Amygdala (tissue), 56 donors: ENCODE data around the gene AVP.
"Not testable (repeated sequence)": the region's sequence is repeated elsewhere in the genome, so short reads cannot be mapped to it uniquely, and the experiment has no call there.

Experiments used
- DNase-seq, 56 donors: peaks; one replicate each; lab custom pipeline; 2025; lab: John Stamatoyannopoulos, UW

AVP gene, protein sequence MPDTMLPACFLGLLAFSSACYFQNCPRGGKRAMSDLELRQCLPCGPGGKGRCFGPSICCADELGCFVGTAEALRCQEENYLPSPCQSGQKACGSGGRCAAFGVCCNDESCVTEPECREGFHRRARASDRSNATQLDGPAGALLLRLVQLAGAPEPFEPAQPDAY

DNA sequence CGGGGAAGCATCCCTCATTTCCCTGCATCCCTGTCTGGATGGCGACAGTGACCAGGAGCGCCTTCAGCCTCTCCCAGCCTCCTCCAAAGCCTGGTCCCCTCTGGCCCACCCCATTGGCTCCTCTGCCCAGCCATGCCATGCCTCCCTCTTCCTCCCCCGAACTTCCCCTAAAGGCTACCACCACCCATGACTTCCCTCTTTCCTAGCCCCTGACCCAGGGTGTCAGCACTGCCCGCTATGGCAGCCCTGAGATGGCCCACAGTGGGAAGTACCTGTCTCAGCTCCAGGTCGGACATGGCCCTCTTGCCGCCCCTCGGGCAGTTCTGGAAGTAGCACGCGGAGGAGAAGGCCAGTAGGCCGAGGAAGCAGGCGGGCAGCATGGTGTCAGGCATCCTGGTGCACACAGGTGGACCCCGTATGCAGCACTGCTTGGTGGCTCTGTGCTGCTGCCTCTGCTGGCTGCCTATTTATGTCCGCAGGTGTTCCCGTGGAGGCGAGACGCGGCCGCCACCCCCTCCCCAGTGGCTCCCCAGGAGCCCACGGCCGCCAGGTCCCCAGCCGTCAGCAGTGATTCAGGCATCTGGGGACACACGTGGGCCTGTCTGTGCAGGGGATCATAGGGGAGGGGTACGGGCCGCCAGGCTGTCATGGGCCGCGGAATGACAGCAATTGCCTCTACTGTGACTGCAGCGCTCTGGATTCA, at the start of gene AVP:
Gene AVP, minus strand, starts transcription at position 442 of the 703 bp plus-strand sequence. Its CDS starts 50 bp downstream, at position 392.
- no peak for DNase-seq

DNA sequence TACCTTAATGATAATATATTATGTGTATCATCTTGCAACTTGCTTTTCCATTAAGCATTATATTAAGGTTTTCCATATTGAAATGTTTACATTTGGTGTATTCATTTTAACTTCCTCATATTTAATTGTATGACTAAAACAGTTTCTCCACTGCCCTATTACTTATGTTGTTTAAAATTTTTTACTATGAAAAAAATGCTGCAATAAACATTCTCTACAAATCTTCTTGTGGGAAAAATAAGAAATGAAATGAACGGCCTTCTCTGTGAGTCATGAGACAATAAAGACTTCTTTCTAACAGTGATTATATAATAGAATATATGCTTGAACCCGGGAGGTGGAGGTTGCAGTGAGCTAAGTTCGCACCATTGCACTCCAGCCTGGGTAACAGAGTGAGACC, 49.6 kb upstream of the AVP start:
- DNase-seq = no peak

- DNase-seq = no peak
Measured at GRCh38 chr20:3133155-3133554, 48.6 kb upstream of the AVP start.

DNA sequence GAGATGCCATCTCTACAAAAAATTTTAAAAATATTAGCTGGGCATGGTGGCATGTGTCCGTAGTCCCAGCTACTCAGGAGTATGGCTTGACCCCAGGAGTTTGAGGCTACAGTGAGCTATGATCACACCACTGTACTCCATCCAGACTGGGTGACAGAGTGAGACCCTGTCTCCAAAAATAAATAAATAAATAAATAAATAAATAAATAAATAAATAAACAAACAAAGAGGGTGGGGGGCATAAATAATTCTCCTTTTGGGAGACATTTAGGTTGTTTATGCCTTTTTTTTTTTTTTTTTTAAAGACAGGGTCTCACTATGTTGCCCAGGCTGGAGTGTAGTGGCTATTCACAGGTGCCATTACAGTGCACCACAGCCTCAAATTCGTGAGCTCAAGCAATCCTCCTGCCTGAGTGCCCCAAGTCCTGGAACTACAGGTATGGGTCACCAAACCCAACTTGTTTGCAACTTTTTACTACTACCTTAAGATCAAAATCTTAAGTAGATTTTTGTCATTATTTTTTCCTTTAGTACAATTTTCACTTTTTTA, 45.6 kb upstream of the AVP start:
- no peak for DNase-seq

- no peak for DNase-seq
Measured at GRCh38 chr20:3129094-3129493, 44.6 kb upstream of the AVP start.

- DNase-seq = no peak
Measured at GRCh38 chr20:3128275-3128984, 43.9 kb upstream of the AVP start.

DNA sequence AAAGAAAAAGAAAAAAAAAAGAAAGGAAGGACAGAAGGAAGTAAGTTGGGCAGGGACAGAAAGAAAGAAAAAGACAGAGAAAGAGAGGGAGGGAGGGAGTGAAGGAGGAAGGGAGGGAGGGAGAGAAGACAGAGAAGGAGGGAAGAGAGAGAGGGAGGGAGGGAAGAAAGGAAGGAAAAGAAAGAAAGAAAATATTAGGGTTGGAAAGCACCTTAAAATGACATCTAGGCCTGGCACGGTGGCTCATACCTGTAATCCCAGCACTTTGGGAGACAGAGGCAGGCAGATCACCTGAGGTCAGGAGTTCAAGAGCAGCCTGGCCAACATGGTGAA, 42.0 kb upstream of the AVP start:
- no peak for DNase-seq

DNA sequence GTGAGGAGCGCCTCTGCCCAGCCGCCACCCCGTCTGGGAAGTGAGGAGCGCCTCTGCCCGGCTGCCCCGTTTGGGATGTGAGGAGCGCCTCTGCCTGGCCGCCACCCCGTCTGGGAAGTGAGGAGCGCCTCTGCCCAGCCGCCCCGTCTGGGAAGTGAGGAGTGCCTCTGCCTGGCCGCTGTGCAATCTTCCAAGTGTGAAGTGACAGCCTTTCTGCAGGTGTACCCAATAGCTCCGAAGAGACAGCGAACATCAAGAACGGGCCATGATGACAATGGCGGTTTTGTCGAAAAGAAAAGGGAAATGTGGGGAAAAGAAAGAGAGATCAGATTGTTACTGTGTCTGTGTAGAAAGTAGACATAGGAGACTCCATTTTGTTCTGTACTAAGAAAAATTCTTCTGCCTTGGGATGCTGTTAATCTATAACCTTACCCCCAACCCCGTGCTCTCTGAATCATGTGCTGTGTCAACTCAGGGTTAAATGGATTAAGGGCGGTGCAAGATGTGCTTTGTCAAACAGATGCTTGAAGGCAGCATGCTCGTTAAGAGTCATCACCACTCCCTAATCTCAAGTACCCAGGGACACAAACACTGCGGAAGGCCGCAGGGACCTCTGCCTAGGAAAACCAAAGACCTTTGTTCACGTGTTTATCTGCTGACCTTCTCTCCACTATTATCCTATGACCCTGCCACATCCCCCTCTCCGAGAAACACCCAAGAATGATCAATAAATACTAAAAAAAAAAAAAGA, 41.4 kb upstream of the AVP start:
- DNase-seq = not testable (repeated sequence)

DNA sequence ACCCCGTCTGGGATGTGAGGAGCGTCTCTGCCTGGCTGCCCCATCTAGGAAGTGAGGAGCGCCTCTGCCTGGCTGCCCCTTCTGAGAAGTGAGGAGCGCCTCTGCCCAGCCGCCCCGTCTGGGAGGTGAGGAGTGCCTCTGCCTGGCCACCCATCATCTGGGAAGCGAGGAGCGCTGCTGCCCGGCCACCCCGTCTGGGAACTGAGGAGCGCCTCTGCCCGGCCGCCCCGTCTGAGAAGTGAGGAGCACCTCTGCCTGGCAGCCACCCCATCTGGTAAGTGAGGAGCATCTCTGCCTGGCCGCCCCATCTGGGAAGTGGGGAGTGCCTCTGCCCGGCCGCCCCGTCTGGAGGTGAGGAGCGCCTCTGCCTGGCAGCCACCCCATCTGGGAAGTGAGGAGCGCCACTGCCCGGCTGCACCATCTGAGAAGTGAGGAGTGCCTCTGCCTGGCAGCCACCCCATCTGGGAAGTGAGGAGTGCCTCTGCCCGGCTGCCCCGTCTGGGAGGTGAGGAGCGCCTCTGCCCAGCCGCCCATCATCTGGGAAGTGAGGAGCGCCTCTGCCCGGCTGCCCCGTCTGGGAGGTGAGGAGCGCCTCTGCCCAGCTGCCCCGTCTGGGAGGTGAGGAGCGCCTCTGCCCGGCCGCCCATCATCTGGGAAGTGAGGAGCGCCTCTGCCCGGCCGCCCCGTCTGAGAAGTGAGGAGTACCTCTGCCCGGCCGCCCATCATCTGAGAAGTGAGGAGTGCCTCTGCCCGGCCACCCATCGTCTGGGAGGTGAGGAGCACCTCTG, 40.4 kb upstream of the AVP start:
- DNase-seq = not testable (repeated sequence)

DNA sequence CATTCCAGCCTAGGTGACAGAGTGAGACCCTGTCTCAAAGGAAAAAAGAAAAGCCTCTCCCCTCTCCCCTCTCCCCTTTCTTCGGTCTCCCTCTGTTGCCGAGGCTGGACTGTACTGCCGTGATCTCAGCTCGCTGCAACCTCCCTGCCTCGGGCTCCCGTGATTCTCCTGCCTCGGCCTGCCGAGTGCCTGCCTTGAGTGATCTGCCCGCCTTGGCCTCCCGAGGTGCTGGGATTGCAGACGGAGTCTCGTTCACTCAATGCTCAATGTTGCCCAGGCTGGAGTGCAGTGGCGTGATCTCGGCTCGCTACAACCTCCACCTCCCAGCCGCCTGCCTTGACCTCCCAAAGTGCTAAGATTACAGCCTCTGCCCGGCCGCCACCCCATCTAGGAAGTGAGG, 39.6 kb upstream of the AVP start:
- not testable (repeated sequence) for DNase-seq

DNA sequence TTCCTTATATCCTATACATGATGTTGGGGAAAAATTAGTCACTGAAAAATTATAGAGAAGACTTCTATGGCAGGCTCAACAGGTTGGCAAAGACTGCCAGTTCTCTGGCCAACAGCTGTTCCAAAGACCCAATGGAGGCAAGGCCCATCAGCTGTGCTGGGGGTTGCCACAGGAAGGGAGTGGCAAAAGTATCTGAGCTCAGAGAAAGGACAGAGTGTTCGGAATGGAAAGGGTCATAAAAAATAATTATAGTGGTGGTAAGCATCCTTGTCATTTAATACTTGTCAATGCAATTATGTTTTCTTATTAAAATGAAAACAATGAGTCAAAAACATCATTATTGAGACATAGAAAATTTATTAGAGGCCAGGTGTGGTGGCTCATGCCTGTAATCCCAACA, 39.0 kb upstream of the AVP start:
- no peak for DNase-seq

GRCh38 chr20:3121955-3122610, 37.6 kb upstream of the AVP start:
- DNase-seq = no peak

- DNase-seq = no peak
Measured at GRCh38 chr20:3121271-3121911, 36.9 kb upstream of the AVP start.

GRCh38 chr20:3119044-3119443, 34.5 kb upstream of the AVP start:
- DNase-seq = no peak

GRCh38 chr20:3117839-3118379, 33.4 kb upstream of the AVP start:
- DNase-seq = peak in 33 of 56 donors; percentile 6 to 66 (median 34)

DNA sequence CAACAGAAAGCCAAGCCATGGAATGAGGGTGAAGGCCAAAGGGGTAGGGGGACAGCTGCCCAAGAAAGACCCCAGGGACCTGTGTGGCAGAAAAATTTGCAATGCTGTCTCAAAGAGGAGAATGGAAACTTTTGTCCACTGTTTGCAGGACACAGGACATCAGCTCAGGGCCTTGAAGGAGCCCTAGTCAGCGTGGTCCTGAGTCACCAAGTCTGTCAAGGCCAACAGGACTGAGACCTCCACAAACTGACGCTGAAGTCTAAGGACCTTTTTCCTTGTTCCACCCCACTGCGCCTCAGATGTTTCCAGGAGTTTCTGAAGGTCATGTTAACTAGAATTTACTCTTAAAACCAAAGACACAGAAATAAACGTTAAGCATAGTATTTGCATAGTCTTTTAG, 31.8 kb upstream of the AVP start:
- DNase-seq = no peak

DNA sequence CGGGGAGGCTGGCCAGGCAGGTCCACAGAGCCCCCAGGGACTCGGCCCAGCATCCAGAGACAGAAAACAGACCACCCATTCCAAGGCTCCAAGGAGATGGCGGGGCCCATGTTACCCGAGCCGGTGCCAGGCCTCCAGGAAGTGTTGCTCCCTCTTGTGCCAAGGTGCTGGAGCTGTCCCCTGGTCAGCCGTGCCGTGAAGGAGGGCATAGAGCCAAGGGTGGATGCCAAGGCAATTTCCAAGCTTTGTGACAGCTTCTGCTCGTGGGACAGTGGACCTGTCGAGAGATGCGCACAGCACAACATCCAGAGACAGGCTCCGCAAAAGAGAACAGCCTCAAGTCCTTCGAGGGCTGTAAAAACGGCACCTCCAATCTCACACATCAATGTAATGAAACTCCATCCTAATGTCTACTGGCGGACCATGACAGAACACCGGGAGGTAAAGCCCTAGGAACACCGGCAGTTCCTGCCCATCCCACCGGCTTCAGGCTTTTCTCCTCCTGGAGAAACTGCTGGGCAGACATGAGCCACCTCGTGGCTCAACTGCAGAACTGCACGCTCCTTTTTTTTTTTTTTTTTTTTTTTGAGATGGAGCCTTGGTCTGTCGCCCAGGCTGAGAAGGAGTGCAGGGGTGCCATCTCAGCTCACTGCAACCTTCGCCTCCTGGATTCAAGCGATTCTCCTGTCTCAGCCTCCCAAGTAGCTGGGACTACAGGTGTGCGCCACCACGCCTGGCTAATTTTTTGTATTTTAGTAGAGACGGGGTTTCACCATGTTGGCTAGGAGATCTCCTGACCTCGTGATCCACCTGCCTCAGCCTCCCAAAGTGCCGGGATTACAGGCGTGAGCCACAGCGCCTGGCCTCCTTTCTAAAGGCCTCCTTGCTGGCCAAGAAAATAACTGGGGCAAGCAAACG, 30.9 kb upstream of the AVP start:
- DNase-seq = peak in 17 of 56 donors; percentile 8 to 39 (median 19)

GRCh38 chr20:3111995-3112394, 27.5 kb upstream of the AVP start:
- no peak for DNase-seq
